H1 (cell line): ENCODE data around the gene GALNT15. TPM values are rescaled to one million over a fixed set of nuclear protein-coding genes. Genes with fewer than 3 reads are reported as not detected.

Source experiments
- CTCF ChIA-PET: fragments of 300-600 bp; sonication (Branson Sonifier 250); formaldehyde crosslinking; loops from one replicate; lab custom pipeline; 2021; ENCODE audit not compliant: partially characterized antibody; lab: Charles Lee
- POLR2A ChIA-PET: fragments of 300-600 bp; sonication (Branson Sonifier 250); formaldehyde crosslinking; loops from one replicate; lab custom pipeline; 2021; ENCODE audit warnings: inconsistent platforms; ENCODE audit not compliant: partially characterized antibody; lab: Charles Lee
- DNase-seq, 2 experiments: peaks; one replicate each; pipeline versions ENCODE4 v3.0.0 to v3.0.0-alpha.2; 2010 to 2022; ENCODE audit warnings: low spot score in 2 of 2, low read depth in 1 of 2, mixed read lengths in 1 of 2
- FAIRE-seq: peaks from 2 replicates; lab custom pipeline; 2011; peaks lifted over from hg19 to GRCh38; lab: Jason Lieb, UNC
- H2AFZ ChIP-seq: 2 replicates; pipeline ENCODE4 v1.8.1; 2012; ENCODE audit warnings: low read length, inconsistent platforms
- H2AK5ac ChIP-seq: 2 replicates; pipeline ENCODE4 v1.6.1; 2013; ENCODE audit warnings: low read depth, low read length
- H2BK120ac ChIP-seq: replicated peaks from 2 replicates; pipeline ENCODE3; 2013; ENCODE audit warnings: low read depth, low read length, inconsistent platforms
- H2BK12ac ChIP-seq: 2 replicates; pipeline ENCODE4 v1.6.1; 2013; ENCODE audit warnings: low read depth, low read length
- H2BK15ac ChIP-seq: 2 replicates; pipeline ENCODE4 v1.6.1; 2013; ENCODE audit warnings: low read length
- H2BK20ac ChIP-seq: 2 replicates; pipeline ENCODE4 v1.6.1; 2013; ENCODE audit warnings: low read length
- H2BK5ac ChIP-seq: 2 replicates; pipeline ENCODE4 v1.6.1; 2013; ENCODE audit warnings: low read depth, low read length
- H3K14ac ChIP-seq: 2 replicates; pipeline ENCODE4 v1.6.1; 2013; ENCODE audit warnings: inconsistent platforms; ENCODE audit not compliant: insufficient read length
- H3K18ac ChIP-seq: 2 replicates; pipeline ENCODE4 v1.6.1; 2013; ENCODE audit warnings: low read length; ENCODE audit errors: extremely low read depth
- H3K23ac ChIP-seq: 2 replicates; pipeline ENCODE4 v1.6.1; 2013; ENCODE audit warnings: inconsistent platforms; ENCODE audit not compliant: insufficient read length
- H3K23me2 ChIP-seq: 2 replicates; pipeline ENCODE4 v1.6.1; 2013; ENCODE audit warnings: low read depth, low read length
- H3K27ac ChIP-seq: 2 replicates; pipeline ENCODE4 v1.6.1; 2011; ENCODE audit warnings: low read depth, low read length, inconsistent platforms
- H3K27me3 ChIP-seq, 4 experiments: replicated peaks in 1 of 4; 1 replicate in 1 of 4; 2 replicates in 3 of 4; pipeline versions ENCODE4 v1.6.1 to v1.8.1; 2011 to 2013; ENCODE audit warnings: low read length in 3 of 4, mild to moderate bottlenecking in 3 of 4, inconsistent platforms in 2 of 4, mixed read lengths in 2 of 4, moderate library complexity in 1 of 4; ENCODE audit not compliant: control insufficient read depth in 3 of 4, insufficient read depth in 3 of 4; ENCODE audit errors: extremely low read depth in 1 of 4
- H3K36me3 ChIP-seq, 4 experiments: 2 replicates each; pipeline versions ENCODE4 v1.6.1 to v1.8.1; 2011 to 2013; ENCODE audit warnings: mild to moderate bottlenecking in 4 of 4, low read length in 3 of 4, moderate library complexity in 2 of 4, control low read depth in 1 of 4, inconsistent platforms in 1 of 4; ENCODE audit not compliant: insufficient read depth in 4 of 4, control insufficient read depth in 2 of 4
- H3K4ac ChIP-seq: replicated peaks from 2 replicates; pipeline ENCODE3; 2013; ENCODE audit warnings: low read length, low read depth, mixed read lengths, inconsistent platforms; ENCODE audit not compliant: insufficient read length
- H3K4me1 ChIP-seq, 4 experiments: replicated peaks in 1 of 4; 1 replicate in 1 of 4; 2 replicates in 3 of 4; pipeline versions ENCODE4 v1.6.1 to v1.8.1; 2011 to 2013; ENCODE audit warnings: low read length in 3 of 4, inconsistent platforms in 2 of 4, mixed read lengths in 1 of 4; ENCODE audit not compliant: insufficient read depth in 4 of 4, control insufficient read depth in 3 of 4
- H3K4me2 ChIP-seq, 2 experiments: 2 replicates each; pipeline versions ENCODE4 v1.6.1 to v1.8.1; 2011 to 2013; ENCODE audit warnings: low read depth in 2 of 2, low read length in 2 of 2, control low read depth in 1 of 2, inconsistent platforms in 1 of 2, mild to moderate bottlenecking in 1 of 2; ENCODE audit not compliant: insufficient read depth in 1 of 2
- H3K4me3 ChIP-seq, 4 experiments: fragments of 200-600, 300-600 bp in 1 of 4; sonication (generic), shearing (Covaris generic), sonication (Bioruptor Twin) in 1 of 4; 2 replicates each; pipeline versions ENCODE4 v1.5.1 to v1.8.1; 2011 to 2016; ENCODE audit warnings: low read length in 4 of 4, low read depth in 3 of 4, control low read depth in 2 of 4, inconsistent platforms in 2 of 4, mild to moderate bottlenecking in 2 of 4, mixed read lengths in 1 of 4, moderate library complexity in 1 of 4; ENCODE audit not compliant: insufficient read depth in 2 of 4; ENCODE audit errors: extremely low read depth in 1 of 4
- H3K56ac ChIP-seq: replicated peaks from 2 replicates; pipeline ENCODE3; 2013; ENCODE audit warnings: low read depth, mild to moderate bottlenecking, mixed read lengths, low read length, inconsistent platforms; ENCODE audit not compliant: insufficient read length
- H3K79me1 ChIP-seq: 2 replicates; pipeline ENCODE4 v1.6.1; 2013; ENCODE audit warnings: low read depth, low read length, control low read depth
- H3K79me2 ChIP-seq, 2 experiments: 2 replicates each; pipeline versions ENCODE4 v1.6.1 to v1.8.1; 2012 to 2013; ENCODE audit warnings: low read length in 2 of 2, mild to moderate bottlenecking in 2 of 2, inconsistent platforms in 1 of 2; ENCODE audit not compliant: insufficient read depth in 2 of 2, control insufficient read depth in 1 of 2
- H3K9ac ChIP-seq, 4 experiments: replicated peaks in 1 of 4; 1 replicate in 1 of 4; 2 replicates in 3 of 4; pipeline versions ENCODE4 v1.6.1 to v1.8.1; 2011 to 2013; ENCODE audit warnings: low read depth in 3 of 4, low read length in 3 of 4, control low read depth in 2 of 4, mild to moderate bottlenecking in 2 of 4, moderate library complexity in 2 of 4, inconsistent platforms in 1 of 4; ENCODE audit errors: extremely low read depth in 1 of 4
- H3K9me3 ChIP-seq, 2 experiments: 2 replicates each; pipeline versions ENCODE4 v1.6.1 to v1.8.1; 2012 to 2013; ENCODE audit warnings: mild to moderate bottlenecking in 2 of 2, moderate library complexity in 2 of 2, control low read depth in 1 of 2, inconsistent platforms in 1 of 2, low read depth in 1 of 2, low read length in 1 of 2, mixed read lengths in 1 of 2; ENCODE audit not compliant: insufficient read depth in 2 of 2
- H4K20me1 ChIP-seq, 2 experiments: replicated peaks in 1 of 2; 2 replicates each; pipeline versions ENCODE3 to v1.8.1; 2011 to 2013; ENCODE audit warnings: inconsistent platforms in 2 of 2, low read length in 2 of 2, mild to moderate bottlenecking in 1 of 2; ENCODE audit not compliant: insufficient read depth in 2 of 2, control insufficient read depth in 1 of 2
- H4K5ac ChIP-seq: 2 replicates; pipeline ENCODE4 v1.6.1; 2013; ENCODE audit warnings: low read length, low read depth, mixed read lengths, inconsistent platforms; ENCODE audit not compliant: insufficient read length
- H4K8ac ChIP-seq: 2 replicates; pipeline ENCODE4 v1.8.0; 2013; ENCODE audit warnings: mild to moderate bottlenecking, moderate library complexity, low read length, inconsistent platforms; ENCODE audit not compliant: insufficient read depth; ENCODE audit errors: extremely low read depth
- H4K91ac ChIP-seq: replicated peaks from 2 replicates; pipeline ENCODE3; 2013; ENCODE audit warnings: low read length, mixed read lengths, inconsistent platforms; ENCODE audit not compliant: insufficient read length
- HDAC2 ChIP-seq, 2 experiments: fragments of 300-600 bp in 1 of 2; sonication (generic) in 1 of 2; IDR thresholded peaks; 2 replicates each; pipeline ENCODE4 v1.6.1; 2011 to 2012; ENCODE audit warnings: low read depth in 2 of 2, low read length in 2 of 2, mild to moderate bottlenecking in 2 of 2, moderate library complexity in 2 of 2, borderline replicate concordance in 1 of 2, inconsistent platforms in 1 of 2
- RAD21 ChIP-seq, 2 experiments: IDR thresholded peaks in 1 of 2; conservative IDR thresholded peaks in 1 of 2; 2 replicates each; pipeline ENCODE4 v1.6.1; 2011; ENCODE audit warnings: low read depth in 2 of 2, low read length in 2 of 2, improper control_type of control experiment in 1 of 2, inconsistent platforms in 1 of 2, mild to moderate bottlenecking in 1 of 2, moderate library complexity in 1 of 2
- RXRA ChIP-seq: IDR thresholded peaks from 2 replicates; pipeline ENCODE4 v1.6.1; 2011; ENCODE audit warnings: low read depth, mild to moderate bottlenecking, low read length, moderate library complexity; ENCODE audit not compliant: insufficient read depth
- SUZ12 ChIP-seq: fragments of 200-600 bp; sonication (generic); IDR thresholded peaks from 2 replicates; pipeline ENCODE4 v1.6.1; 2012; ENCODE audit warnings: mild to moderate bottlenecking, inconsistent platforms, low read length, moderate library complexity, mixed read lengths
- TBP ChIP-seq: IDR thresholded peaks from 2 replicates; pipeline ENCODE4 v1.6.1; 2011; ENCODE audit warnings: low read depth, low read length, improper control_type of control experiment
- YY1 ChIP-seq: IDR thresholded peaks from 2 replicates; pipeline ENCODE4 v1.6.1; 2011; ENCODE audit warnings: low read depth, mild to moderate bottlenecking, low read length
- WGBS, 2 experiments: shearing (Covaris generic) in 1 of 2; methylation state at CpG; one replicate each; pipeline versions ENCODE4 v1.1.6 to v1.1.7; 2013 to 2015; ENCODE audit warnings: low lambda C conversion rate in 2 of 2, mixed read lengths in 2 of 2, inconsistent platforms in 1 of 2, low coverage in 1 of 2, missing lambda C conversion rate in 1 of 2; ENCODE audit not compliant: insufficient replicate concordance in 2 of 2, insufficient coverage in 1 of 2, insufficient read length in 1 of 2; ENCODE audit errors: extremely low coverage in 1 of 2, missing lambda C conversion rate in 1 of 2; 5-methylcytosine and 5-hydroxymethylcytosine counted together
- polyA plus RNA-seq, 7 experiments: library from polyadenylated mRNA; depleted of rRNA in 3 of 7; stranded (reverse) in 5 of 7; unstranded in 2 of 7; fragments of >200 nt in 5 of 7; fragments of 200-250 nt in 2 of 7; gene quantifications; 1 replicate in 5 of 7; 2 replicates in 1 of 7; 4 replicates in 1 of 7; pipeline versions ENCODE4 v1.2.1 to v1.2.3, GENCODE V29; 2011 to 2013; ENCODE audit warnings: missing spikeins in 2 of 7, mixed read lengths in 2 of 7
- total RNA-seq: library from RNA; stranded (reverse); fragmentation: NEBNext Ultra II Directional; extraction: Animal tissue kit (Norgen Biotek cat#: 25700); gene quantifications from 2 replicates; pipeline ENCODE4 v1.2.1, GENCODE V29; 2021

Gene GALNT15
- total and polyA plus RNA-seq, 2 of the 8 experiments (the other 6 are each of a cell fraction or from before 2014, with no cell fraction given): 0.02 TPM; not detected in 1

DNA sequence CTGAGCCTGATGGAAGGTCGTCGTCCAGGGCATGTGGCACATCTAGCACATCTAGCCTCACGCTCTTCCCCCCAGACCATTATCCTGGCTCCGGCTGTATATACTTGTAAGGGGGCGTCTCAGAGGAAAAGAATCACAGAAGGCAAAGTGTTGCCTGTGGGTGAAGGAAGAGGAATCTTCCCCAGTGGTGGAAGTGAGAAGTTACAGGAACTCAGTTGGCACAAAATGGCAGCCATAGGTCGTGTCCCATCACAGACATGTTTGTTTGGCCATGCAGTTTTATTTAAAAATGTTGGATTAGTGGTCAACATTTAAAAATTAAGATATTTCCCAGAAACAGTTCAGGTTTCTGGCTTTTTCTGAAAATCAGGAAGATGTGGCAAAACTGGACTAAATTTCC, 13.6 kb downstream of the GALNT15 start:
- TF ChIP-seq RXRA (no peak), RAD21 (IDR thresholded peaks at IDR 0.05 in 1 of 2, conservative IDR thresholded peaks at IDR 0.05 in 1 of 2; ENCODE audit: low read depth in 2 of 2, low read length in 2 of 2) (no peak), HDAC2 (IDR thresholded peaks at IDR 0.05; ENCODE audit: borderline replicate concordance in 1 of 2, low read depth in 2 of 2, low read length in 2 of 2) (no peak), SUZ12 (no peak), YY1 (peak; percentile 42; the same call in 1 of the 2 replicates), TBP (no peak)
- no peaks in the 10 kb centered on the region for H3K23me2 ChIP-seq

More for the DNA sequence above, 13.6 kb downstream of the GALNT15 start:
- no peak overlapping the region for H2AFZ ChIP-seq
- H3K9ac ChIP-seq: no peak overlapping the region
- H3K36me3 ChIP-seq: no peaks in the 10 kb centered on the region
- H3K18ac ChIP-seq: no peak overlapping the region
- H2BK120ac ChIP-seq: no peak overlapping the region
- H2AK5ac ChIP-seq: no peak overlapping the region
- FAIRE-seq (no peak), DNase-seq (no peak)
- no peak overlapping the region for H2BK20ac ChIP-seq
- ChIA-PET POLR2A (no interaction called here), CTCF (interaction anchor here (1.0 to 4.4 kb wide), 5 partner anchors 8 to 102 kb away, joined by 3 to 24 read pairs (median 3); no protein-coding TSS in a partner anchor)
- 83% methylated on average over 6 of the region's 6 CpGs; no CpG with 5 or more reads in 1 of the 2 experiments for WGBS, 2 experiments
- H3K79me2 ChIP-seq: no peaks in the 10 kb centered on the region
- no peak overlapping the region for H4K91ac ChIP-seq
- H3K27ac ChIP-seq: no peak overlapping the region
- no peak overlapping the region for H3K4me3 ChIP-seq
- no peaks in the 10 kb centered on the region for H3K79me1 ChIP-seq
- no peaks in the 10 kb centered on the region for H3K4me1 ChIP-seq
- no peak overlapping the region for H4K8ac ChIP-seq
- H2BK12ac ChIP-seq: no peak overlapping the region
- no peaks in the 10 kb centered on the region for H4K20me1 ChIP-seq
- no peaks in the 10 kb centered on the region for H3K9me3 ChIP-seq
- H3K14ac ChIP-seq: no peak overlapping the region
- no peak overlapping the region for H3K56ac ChIP-seq
- H4K5ac ChIP-seq: no peak overlapping the region
- H3K4me2 ChIP-seq: no peak overlapping the region
- no peak overlapping the region for H3K4ac ChIP-seq
- H3K23ac ChIP-seq: no peak overlapping the region
- H3K27me3 ChIP-seq: no peaks in the 10 kb centered on the region
- no peak overlapping the region for H2BK15ac ChIP-seq
- H2BK5ac ChIP-seq: no peak overlapping the region
